ENCODE results near the gene CASP8. TPM values are rescaled to one million over a fixed set of nuclear protein-coding genes. Genes with fewer than 3 reads are reported as not detected.

CASP8 gene
- total RNA-seq, 1 experiment from 2014 or later, result 43.4 TPM

GRCh38 chr2:201242571-201243277 lies 17.6 kb upstream of the CASP8 start:
- DNase-seq (ENCODE audit: low read depth), result no peak

- no peak for DNase-seq (ENCODE audit: low read depth)
Measured at GRCh38 chr2:201244829-201245228, 15.5 kb upstream of the CASP8 start.

- no peak for DNase-seq (ENCODE audit: low read depth)
Measured at GRCh38 chr2:201246280-201246679, 14.1 kb upstream of the CASP8 start.

- no peak for DNase-seq (ENCODE audit: low read depth)
Measured at GRCh38 chr2:201248288-201248844, 12.0 kb upstream of the CASP8 start.

- DNase-seq (ENCODE audit: low read depth), result no peak
Measured at GRCh38 chr2:201249889-201250288, 10.4 kb upstream of the CASP8 start.

GRCh38 chr2:201250741-201251140 lies 9.6 kb upstream of the CASP8 start:
- no peak for DNase-seq (ENCODE audit: low read depth)

- DNase-seq (ENCODE audit: low read depth), result peak; percentile 77
Measured at GRCh38 chr2:201254081-201254730, 6.1 kb upstream of the CASP8 start.

GRCh38 chr2:201255408-201256033 lies 4.8 kb upstream of the CASP8 start:
- no peak for DNase-seq (ENCODE audit: low read depth)

GRCh38 chr2:201256082-201256481 lies 4.3 kb upstream of the CASP8 start:
- DNase-seq (ENCODE audit: low read depth), result no peak

- no peak for DNase-seq (ENCODE audit: low read depth)
Measured at GRCh38 chr2:201257381-201257955, 2.9 kb upstream of the CASP8 start.

- DNase-seq (ENCODE audit: low read depth), result peak; percentile 86
Measured at GRCh38 chr2:201257956-201258665, 2.2 kb upstream of the CASP8 start.

GRCh38 chr2:201258666-201259615 lies 1.4 kb upstream of the CASP8 start:
- DNase-seq (ENCODE audit: low read depth), result no peak

GRCh38 chr2:201261471-201261870 lies 1.1 kb downstream of the CASP8 start:
- no peak for DNase-seq (ENCODE audit: low read depth)

GRCh38 chr2:201261906-201262305 lies 1.6 kb downstream of the CASP8 start:
- DNase-seq (ENCODE audit: low read depth), result no peak

- no peak for DNase-seq (ENCODE audit: low read depth)
Measured at GRCh38 chr2:201262718-201263117, 2.4 kb downstream of the CASP8 start.

GRCh38 chr2:201263779-201264178 lies 3.4 kb downstream of the CASP8 start:
- DNase-seq (ENCODE audit: low read depth), result no peak

GRCh38 chr2:201264472-201265173 lies 4.3 kb downstream of the CASP8 start:
- DNase-seq (ENCODE audit: low read depth), result no peak

GRCh38 chr2:201266629-201267028 lies 6.3 kb downstream of the CASP8 start:
- no peak for DNase-seq (ENCODE audit: low read depth)

- DNase-seq (ENCODE audit: low read depth), result no peak
Measured at GRCh38 chr2:201267278-201268030, 7.1 kb downstream of the CASP8 start.

All from RPMI7951 (cell line).